ENCODE results near the gene BMS1.

DNA sequence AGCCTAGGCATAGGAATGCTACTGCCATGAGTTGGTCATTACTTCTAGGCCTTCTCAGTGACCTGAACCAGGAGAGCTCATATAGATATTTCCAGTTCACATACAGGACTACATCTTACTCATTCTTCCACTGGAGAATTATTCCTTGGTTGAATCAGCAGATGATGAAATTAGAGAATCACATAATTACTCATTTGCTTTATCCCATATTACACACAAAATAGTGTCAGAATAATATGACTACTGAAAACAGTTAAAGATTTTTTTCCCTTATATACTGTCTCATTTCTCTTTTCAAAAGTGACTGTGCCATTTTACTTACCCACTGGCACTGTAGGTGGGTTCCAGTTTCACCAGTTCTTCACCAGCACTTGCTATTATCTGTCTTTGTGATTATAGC is 18.5 kb downstream of the BMS1 start:
- TF ChIP-seq CTCF (IDR thresholded peaks at IDR 0.05; ENCODE audit: low read length) (no peak), EZH2 (IDR thresholded peaks at IDR 0.05; ENCODE audit: borderline replicate concordance, low read length) (no peak)

Data from OCI-LY1 (cell line).